CD4-positive, alpha-beta T cell treated with Interferon gamma for 1 hour (primary cell): ENCODE measurements around the gene HS6ST1.

Experiments used
- DNase-seq: peaks from one replicate; pipeline ENCODE4 v3.0.0-alpha.2; 2020

HS6ST1 gene

DNA sequence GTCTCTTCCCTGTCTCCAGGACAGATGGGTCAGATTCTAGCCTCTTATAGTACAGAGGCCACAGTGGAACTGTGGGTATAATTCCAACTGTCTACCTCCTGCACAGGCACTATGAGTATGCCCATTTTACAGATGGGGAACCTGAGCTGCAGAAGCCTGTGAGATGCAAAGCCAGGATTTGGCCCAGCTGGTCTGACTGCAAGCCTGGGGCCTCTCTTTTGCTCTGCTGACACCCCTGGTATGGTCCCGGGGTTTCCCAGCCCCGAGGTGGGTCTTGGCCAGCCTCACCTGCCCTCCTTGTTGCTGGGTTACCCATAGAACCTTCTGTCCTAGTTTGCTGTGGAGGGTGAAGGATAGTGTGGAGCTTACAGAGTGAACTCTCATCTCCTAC lies 9.8 kb downstream of the HS6ST1 start:
- no peak for DNase-seq

- no peak for DNase-seq
Observed at GRCh38 chr2:128308284-128308731, 10.4 kb downstream of the HS6ST1 start.

DNA sequence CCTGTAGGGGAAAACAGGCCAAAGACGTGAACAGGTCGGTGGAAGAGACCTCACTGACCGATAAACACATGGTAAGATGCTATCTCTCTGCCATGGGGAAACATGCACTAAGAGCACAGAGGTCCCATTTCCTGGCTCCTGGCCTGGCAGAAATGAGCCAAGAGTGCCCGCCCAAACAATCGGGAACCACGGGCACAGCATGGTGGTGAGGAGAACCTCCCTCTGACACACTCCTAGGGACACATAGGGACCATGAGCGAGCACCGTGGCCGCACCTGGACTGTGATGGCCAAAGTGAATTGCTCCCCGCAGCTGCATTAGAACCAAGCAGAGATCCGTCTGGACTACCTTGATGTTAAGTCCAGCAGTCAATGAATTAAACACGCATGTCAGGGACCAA lies 11.1 kb downstream of the HS6ST1 start:
- DNase-seq, result no peak

DNA sequence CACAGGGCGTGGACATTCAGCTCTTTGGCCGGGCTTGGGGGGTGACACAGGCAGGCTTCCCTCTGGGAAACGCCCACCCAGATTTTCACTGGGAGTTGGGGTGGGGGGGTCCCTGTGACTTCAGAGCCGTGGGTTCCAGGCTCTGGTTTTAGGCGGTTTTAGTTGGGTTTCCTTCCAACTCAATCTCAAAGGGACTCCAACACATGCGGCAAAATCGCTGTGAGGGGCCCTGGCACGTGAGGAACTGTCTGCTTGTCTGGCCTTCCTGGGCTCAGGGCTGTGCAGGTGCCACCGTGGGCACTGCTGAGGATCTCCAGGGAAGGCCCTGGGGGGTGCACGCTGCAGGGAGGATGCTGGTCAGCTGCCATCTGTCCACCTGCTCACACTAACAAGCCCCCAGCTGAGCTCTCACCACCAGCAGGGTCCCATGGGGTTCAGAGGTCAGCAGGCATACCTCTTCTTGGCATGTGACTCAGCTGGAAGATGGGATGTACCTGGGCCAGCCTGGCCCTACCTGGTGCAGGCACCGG lies 11.7 kb downstream of the HS6ST1 start:
- no peak for DNase-seq

DNA sequence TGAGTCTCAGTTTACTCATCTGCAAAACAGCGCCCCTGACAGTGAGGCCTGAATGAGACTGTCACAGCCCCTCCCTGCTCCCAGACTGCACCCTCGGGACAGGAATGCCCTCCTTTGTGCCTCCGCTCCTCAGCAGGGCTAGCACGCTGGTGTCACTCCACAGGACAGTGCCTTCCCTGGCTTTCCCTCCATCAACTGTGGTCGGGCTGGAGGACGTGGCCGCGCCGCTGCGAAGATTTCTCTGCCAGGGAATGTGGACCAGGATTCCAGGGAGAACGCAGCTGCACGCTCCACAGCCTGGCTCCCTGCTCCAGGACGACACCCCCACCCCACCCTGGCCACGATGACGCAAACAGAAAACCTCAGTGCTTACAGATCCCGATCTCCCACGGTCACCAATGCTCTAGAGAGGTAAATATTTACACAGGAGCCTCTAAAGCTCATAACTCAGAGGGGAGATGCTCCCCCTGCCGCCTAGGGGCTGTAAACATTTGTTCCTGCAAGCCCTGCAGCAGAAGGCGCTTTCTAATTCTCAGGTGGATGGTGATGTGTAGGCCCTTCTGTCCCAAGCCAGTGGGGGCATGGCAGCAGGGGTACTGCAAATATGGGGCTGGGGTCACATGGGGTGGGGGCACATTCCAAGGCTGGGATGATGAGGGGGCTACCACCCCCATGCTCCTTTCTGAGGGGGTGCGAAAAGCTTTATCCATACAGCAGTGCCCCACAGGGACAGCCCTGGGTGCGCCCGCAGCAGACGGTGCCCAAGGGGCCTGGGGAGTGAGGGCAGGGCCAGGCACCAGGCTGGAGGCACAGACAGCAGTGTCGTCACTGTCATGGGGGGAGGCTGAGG lies 12.4 kb downstream of the HS6ST1 start:
- no peak for DNase-seq

- no peak for DNase-seq
Observed at GRCh38 chr2:128305555-128306080, 13.1 kb downstream of the HS6ST1 start.

DNA sequence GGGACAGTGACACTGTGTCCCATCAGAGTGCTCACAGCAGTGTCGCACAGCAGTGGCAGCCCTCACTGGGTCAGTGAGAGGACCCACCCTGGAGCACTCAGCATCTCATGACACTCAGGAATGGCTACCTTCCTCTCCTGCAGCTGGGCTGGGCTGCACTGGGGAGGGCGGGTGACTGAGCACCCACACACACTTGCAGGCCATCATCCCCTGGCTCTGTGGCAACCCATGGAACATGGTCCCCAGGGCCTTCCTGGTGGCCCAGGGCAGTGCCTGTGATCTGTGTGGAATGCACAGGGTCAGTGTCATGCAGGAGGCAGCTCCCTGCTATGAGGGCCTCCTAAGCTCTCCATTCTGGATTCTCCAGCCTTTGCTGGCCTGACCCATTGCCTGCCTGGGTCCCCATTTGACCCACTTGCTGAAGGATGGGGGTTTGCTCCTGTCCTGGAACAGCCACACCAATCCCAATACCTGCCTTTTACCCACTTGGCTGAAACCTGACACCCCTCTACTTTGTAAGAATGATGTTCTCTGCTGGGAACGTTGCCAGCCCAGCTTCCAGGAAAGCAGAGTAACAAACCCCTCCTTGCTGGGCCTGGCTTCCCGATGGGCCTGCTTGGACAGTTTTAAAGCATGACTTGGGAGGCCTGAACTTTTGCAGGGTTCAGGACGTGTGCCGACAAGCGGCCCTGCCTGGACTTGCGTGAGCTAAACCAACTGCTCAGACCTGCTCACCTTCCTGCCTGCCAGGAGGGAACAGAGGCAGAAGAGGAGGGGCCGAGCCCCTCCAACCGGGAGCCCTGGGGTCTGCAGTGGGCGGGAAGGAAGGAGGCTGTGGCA lies 13.7 kb downstream of the HS6ST1 start:
- DNase-seq, result no peak

- no peak for DNase-seq
Observed at GRCh38 chr2:128304330-128304714, 14.3 kb downstream of the HS6ST1 start.

GRCh38 chr2:128303911-128304310 lies 14.8 kb downstream of the HS6ST1 start:
- DNase-seq, result no peak

DNA sequence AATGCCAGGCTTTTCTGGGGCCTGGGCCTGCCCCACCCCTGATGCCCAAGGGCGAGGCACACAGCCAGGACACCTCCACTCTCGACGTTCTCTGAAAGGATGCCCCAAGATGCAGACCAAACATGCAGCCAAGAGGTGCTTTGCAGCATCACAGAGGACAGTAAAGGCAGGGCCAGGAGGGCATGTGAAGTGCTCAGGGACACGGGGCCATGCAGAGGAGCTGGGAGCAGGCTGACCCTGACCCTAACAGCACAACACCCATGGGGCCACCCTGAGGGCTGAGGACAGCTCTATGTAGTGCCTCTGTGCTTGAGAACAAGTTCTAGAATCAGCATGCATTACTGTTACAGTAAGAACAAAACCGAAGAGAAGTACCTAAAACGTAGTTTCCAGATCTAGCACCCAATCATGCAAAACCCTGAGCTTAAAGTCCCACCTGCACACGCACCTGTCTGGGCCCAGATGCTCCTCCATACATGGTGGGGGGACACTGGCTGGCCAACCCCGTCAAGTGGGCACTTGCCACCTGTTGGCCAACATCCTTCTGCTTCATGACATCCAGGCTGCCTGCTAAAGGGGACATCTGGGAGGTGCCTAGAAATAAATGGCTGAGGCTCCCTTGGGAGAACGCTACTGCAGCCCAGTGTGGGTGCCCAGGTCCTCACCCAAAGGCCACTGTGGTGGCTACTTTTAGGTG lies 15.4 kb downstream of the HS6ST1 start:
- no peak for DNase-seq

- DNase-seq, result no peak
Observed at GRCh38 chr2:128302744-128303067, 16.0 kb downstream of the HS6ST1 start.

DNA sequence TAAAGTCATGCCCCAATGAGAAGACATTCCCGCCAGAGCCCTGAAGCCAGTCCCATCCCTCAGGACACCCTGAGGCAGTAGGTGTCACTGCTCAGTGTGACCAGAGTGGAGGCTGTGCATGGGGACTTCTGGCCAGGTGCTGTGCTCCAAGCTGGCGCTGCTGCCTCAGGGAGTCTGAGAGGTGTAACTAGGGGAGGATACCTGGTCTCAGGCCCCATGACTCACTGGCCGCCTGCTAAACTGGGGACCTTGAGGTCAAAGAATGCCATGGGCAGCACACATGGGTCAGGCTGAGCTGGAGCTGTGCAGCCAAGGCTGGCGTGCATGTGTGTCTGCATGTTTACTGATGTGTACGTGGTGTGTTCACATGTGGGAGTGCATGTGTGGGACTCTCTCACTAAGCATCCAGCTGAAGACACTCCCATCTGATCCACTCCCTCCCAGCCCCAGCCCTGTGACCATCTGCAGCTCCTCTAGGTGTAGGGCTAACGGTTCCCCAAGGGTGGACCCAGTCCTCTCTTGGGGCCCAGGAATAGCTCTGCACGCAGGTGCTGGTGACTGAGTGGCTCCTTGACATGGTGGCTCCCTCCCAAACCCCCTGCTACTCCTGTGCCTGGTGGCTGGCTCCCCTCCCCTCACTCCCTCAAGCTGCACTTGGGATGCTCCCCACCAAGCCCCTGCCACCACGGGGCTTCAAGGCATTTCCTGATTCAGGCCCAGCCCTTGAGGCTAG lies 16.5 kb downstream of the HS6ST1 start:
- no peak for DNase-seq

DNA sequence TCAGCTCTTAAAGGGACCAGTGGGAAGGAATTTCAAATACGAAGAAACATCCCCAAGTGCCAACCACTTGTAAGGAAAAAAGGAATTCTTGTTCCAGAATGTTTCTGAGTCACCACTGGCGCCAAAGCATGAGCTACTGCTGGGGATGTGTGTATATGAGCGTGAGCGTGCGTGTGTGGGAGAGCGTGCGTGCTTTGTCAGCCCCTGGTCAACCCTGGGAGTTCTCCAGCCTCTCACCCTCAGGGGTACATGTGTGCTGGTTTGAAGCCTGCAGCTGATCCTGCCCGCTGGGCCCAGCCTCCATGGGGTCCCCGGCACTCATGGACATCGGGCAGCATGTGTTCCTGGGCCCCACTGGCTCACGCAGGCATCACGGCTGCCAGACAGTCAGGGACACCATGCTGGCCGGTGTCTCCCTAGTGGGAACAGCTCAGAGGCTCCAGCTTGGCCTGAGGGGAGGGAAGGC lies 17.1 kb downstream of the HS6ST1 start:
- no peak for DNase-seq

GRCh38 chr2:128301021-128301420 lies 17.6 kb downstream of the HS6ST1 start:
- no peak for DNase-seq

DNA sequence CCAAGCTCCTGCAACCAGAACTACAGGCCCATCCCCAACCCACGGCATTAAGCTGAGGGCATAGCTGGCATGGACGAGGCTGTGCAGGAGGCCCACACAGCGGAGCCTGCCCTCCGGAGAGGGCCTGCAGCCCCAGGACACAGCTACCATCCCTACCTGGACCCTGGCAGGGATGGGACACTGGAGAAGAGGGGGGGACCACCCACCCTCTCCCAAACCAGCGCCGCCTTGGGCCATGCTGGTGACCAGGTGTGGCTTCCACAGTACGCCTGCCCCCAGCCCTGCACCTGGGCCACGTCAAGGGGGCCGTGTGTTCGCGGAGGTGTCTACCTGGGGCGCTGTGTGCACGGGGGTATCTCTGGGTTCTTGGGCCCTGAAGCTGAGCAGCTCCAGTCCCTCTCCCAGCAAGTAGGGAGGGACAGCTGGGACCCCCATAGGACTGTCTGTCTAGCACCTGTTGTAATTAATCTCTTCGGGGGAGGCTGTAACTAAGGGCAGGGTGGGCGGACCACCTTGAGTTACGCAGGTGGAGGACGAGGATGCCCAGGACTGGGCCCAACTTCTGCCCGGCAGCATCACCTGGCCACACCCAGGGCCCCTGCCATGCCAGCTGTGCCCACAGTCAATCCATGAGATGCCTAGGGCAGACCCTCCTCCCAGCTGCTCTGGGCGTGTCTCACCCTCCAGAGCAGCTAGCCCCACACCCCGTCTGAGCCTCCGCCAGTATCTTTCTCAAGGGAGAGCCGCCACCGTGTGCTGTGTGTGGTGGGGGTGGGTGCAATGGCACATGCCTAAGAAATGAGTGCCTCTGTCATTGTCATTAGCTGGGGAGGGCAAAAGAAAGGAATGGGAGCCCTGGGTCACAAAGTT lies 18.3 kb downstream of the HS6ST1 start:
- DNase-seq, result no peak

DNA sequence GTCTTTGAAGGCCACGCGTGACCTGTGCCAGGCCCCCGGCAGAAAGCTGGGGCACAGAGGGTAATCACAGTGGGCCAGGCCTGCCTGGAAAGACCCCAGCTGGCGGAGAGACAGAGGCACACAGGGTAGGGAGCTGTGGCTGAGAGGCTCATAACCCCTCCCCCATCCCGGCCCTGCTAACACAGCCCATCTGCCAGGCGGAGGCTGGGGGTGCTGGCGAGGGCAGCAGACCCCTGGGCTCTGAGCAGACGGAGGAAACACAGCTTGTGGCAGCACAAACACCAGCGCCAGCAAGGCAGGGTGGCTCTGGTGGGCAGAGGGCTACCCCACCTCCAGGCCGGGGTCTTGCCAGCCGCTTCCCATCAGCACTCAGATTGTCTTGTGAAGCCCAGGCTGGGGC lies 19.0 kb downstream of the HS6ST1 start:
- DNase-seq, result no peak

- no peak for DNase-seq
Observed at GRCh38 chr2:128298846-128299507, 19.7 kb downstream of the HS6ST1 start.

DNA sequence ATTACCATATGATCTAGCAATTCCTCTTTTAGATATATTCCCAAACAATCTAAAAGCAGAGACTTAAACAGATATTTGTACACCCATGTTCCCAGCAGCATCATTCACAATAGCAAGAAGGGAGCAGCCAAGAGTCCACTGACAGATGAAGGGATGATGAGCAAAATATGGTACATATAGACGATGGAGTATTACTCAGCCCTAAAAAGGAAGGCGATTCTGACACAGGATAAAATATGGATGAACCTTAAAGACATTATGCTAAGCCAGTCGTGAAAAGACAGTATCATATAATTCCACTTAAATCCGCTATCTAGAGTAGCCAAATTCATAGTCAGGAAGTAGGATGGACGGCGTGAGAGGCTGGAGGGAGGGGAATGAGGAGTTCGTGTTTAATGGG lies 20.4 kb downstream of the HS6ST1 start:
- DNase-seq, result no peak

DNA sequence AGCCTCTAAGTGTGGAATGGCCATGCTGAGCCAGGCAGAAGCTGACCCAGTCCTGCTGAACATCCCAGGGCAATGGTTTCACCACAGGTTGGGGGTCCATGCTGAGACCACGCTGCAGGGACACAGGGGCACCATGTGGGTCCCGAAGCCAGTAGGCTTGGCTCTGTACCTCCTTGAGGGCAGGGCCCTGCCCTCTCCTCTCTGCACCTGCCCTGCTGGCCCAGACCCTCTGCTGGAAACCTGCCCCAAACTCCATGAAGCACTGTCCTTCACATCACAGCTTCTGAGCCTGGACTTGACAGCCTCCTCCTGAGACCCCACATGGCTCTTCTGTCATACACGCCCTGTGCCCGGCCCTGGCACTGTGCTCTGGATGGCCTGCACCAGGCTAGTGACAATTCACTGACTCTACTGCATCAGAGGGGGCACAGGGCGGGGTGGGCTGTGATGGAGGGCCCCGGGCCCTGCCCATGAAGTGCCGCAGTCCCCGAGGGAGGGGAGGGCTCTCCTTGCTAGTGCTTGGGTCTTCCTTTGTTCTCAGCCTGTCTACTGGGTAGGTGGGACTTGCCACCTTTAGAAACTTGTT lies 24.7 kb downstream of the HS6ST1 start:
- no peak for DNase-seq

- no peak for DNase-seq
Observed at GRCh38 chr2:128293426-128293755, 25.3 kb downstream of the HS6ST1 start.
